Stimulated activated CD8-positive, alpha-beta memory T cell treated with anti-CD3 and anti-CD28 coated beads, Interleukin-4, amount 100 ng/mL, for 1 hour (primary cell): ENCODE data around the gene CSKMT.

Source experiments
- DNase-seq, 2 donors: peaks; one replicate each; pipeline ENCODE4 v3.0.0-alpha.2; 2020; ENCODE audit warnings: low read depth in 2 of 2, low spot score in 1 of 2

The CSKMT gene

GRCh38 chr11:62715150-62716130, 50.3 kb downstream of the CSKMT start:
- DNase-seq: no peak

- DNase-seq: no peak
Measured at GRCh38 chr11:62716206-62716605, 51.1 kb downstream of the CSKMT start.

- DNase-seq: no peak
Measured at GRCh38 chr11:62716816-62717215, 51.7 kb downstream of the CSKMT start.
